ENCODE results near the gene ATG7.
"Not testable (repeated sequence)": the region's sequence is repeated elsewhere in the genome, so short reads cannot be mapped to it uniquely, and the experiment has no call there.

ATG7 gene

DNA sequence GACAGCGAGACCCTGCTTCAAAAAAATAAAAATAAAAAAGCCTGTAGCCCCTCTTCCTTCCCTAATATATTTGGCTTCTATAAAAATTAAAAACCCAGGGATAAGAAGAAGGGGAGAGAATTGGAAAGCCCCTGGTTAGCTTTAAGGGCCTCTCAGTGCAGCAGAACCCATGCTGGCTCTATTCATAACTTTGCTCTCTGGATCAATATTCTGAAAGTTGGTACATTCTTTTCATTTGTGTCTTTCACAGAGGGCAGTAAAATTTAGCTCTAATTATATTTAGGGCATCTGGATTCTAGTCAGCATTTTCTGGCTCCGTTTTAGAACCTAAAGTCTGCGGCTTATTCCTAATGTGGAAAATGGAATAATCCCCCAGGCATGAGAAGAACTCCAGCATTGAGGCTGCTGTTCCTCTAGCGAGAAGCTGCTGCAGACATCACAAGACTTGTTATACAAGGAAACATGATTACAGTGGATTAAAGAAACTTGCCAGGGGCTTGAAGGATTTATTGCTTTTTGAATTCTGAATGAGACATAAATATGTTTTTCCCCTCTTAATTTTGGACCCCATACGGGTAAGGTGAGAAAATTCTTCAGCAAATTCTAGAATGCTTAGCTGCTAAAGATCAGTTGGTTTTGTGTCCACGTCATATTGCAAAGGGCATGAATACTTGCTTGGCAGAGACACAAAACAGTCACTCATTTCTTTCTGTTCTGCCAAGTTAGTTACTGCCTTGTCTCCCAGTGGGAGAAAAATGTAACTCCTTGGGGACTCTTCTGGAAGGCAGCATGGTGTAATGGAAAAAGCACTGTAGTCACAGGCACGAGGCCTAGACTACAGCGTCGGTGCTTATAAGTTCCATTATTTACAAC, 193.8 kb downstream of the ATG7 start:
- Mint-ChIP-seq H3K4me1 (ENCODE audit: low read depth) (peaks cover 3% of the 10 kb centered on the region), H3K27me3 (ENCODE audit: low read depth) (no peaks in the 10 kb centered on the region), H3K4me3 (no peak overlapping the region), H3K36me3 (ENCODE audit: low read depth) (no peaks in the 10 kb centered on the region), H3K27ac (no peak overlapping the region), H3K9me3 (no peaks in the 10 kb centered on the region)

GRCh38 chr3:11467875-11468274, 195.7 kb downstream of the ATG7 start:
- H3K27ac Mint-ChIP-seq, result no peak overlapping the region
- H3K36me3 Mint-ChIP-seq (ENCODE audit: low read depth), result no peaks in the 10 kb centered on the region
- no peaks in the 10 kb centered on the region for H3K9me3 Mint-ChIP-seq

GRCh38 chr3:11470031-11470853, 198.0 kb downstream of the ATG7 start:
- Mint-ChIP-seq H3K4me3 (no peak overlapping the region), H3K27ac (no peak overlapping the region), H3K27me3 (ENCODE audit: low read depth) (no peaks in the 10 kb centered on the region), H3K4me1 (ENCODE audit: low read depth) (no peaks in the 10 kb centered on the region), H3K9me3 (no peaks in the 10 kb centered on the region), H3K36me3 (ENCODE audit: low read depth) (no peaks in the 10 kb centered on the region)

More at GRCh38 chr3:11467875-11468274, 195.7 kb downstream of the ATG7 start:
- peaks cover 3% of the 10 kb centered on the region for H3K4me1 Mint-ChIP-seq (ENCODE audit: low read depth)
- H3K27me3 Mint-ChIP-seq (ENCODE audit: low read depth), result no peaks in the 10 kb centered on the region
- H3K4me3 Mint-ChIP-seq, result no peak overlapping the region

- Mint-ChIP-seq H3K36me3 (ENCODE audit: low read depth) (no peaks in the 10 kb centered on the region), H3K27me3 (ENCODE audit: low read depth) (no peaks in the 10 kb centered on the region), H3K4me1 (ENCODE audit: low read depth) (no peaks in the 10 kb centered on the region), H3K27ac (no peak overlapping the region), H3K4me3 (no peak overlapping the region), H3K9me3 (no peaks in the 10 kb centered on the region)
Measured at GRCh38 chr3:11475324-11475723, 203.1 kb downstream of the ATG7 start.

GRCh38 chr3:11476735-11477144, 204.5 kb downstream of the ATG7 start:
- no peaks in the 10 kb centered on the region for H3K27me3 Mint-ChIP-seq (ENCODE audit: low read depth)
- H3K27ac Mint-ChIP-seq, result no peak overlapping the region
- no peaks in the 10 kb centered on the region for H3K36me3 Mint-ChIP-seq (ENCODE audit: low read depth)
- H3K4me3 Mint-ChIP-seq, result no peak overlapping the region
- H3K4me1 Mint-ChIP-seq (ENCODE audit: low read depth), result no peaks in the 10 kb centered on the region
- no peaks in the 10 kb centered on the region for H3K9me3 Mint-ChIP-seq

- no peak overlapping the region for H3K27ac Mint-ChIP-seq
- H3K27me3 Mint-ChIP-seq (ENCODE audit: low read depth), result no peaks in the 10 kb centered on the region
Measured at GRCh38 chr3:11477407-11477911, 205.3 kb downstream of the ATG7 start.

GRCh38 chr3:11478167-11478566, 206.0 kb downstream of the ATG7 start:
- Mint-ChIP-seq H3K27me3 (ENCODE audit: low read depth) (no peaks in the 10 kb centered on the region), H3K27ac (no peak overlapping the region), H3K4me3 (no peak overlapping the region), H3K4me1 (ENCODE audit: low read depth) (no peaks in the 10 kb centered on the region), H3K36me3 (ENCODE audit: low read depth) (no peaks in the 10 kb centered on the region), H3K9me3 (no peaks in the 10 kb centered on the region)

More at GRCh38 chr3:11477407-11477911, 205.3 kb downstream of the ATG7 start:
- Mint-ChIP-seq H3K36me3 (ENCODE audit: low read depth) (no peaks in the 10 kb centered on the region), H3K9me3 (no peaks in the 10 kb centered on the region), H3K4me1 (ENCODE audit: low read depth) (no peaks in the 10 kb centered on the region), H3K4me3 (no peak overlapping the region)

DNA sequence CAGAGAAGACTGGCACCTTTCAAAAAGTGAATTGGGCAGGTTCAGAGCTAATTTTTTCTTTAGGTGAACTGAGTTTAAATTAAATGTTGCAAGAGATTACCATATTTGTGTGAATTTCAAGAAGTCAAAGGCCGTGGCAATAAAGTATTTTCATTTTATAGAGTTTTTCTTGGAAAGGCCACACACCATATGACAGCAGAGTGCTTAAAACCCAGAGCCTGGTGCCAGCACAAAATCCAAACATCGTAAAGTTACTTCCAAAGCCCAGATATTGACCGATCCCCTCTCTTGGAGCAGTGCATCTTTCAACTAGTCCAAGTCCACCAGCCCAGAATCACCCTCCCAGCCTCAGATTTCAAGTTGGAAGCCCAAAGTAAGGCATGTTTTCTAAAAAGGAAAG, 207.0 kb downstream of the ATG7 start:
- H3K27ac Mint-ChIP-seq, result no peak overlapping the region
- peaks cover 3% of the 10 kb centered on the region for H3K36me3 Mint-ChIP-seq (ENCODE audit: low read depth)
- H3K4me3 Mint-ChIP-seq, result no peak overlapping the region
- H3K27me3 Mint-ChIP-seq (ENCODE audit: low read depth), result no peaks in the 10 kb centered on the region
- no peaks in the 10 kb centered on the region for H3K4me1 Mint-ChIP-seq (ENCODE audit: low read depth)
- H3K9me3 Mint-ChIP-seq, result no peaks in the 10 kb centered on the region

GRCh38 chr3:11480663-11481298, 208.6 kb downstream of the ATG7 start:
- H3K4me1 Mint-ChIP-seq (ENCODE audit: low read depth), result no peaks in the 10 kb centered on the region
- H3K9me3 Mint-ChIP-seq, result no peaks in the 10 kb centered on the region
- no peak overlapping the region for H3K27ac Mint-ChIP-seq
- peaks cover 3% of the 10 kb centered on the region for H3K36me3 Mint-ChIP-seq (ENCODE audit: low read depth)
- no peak overlapping the region for H3K4me3 Mint-ChIP-seq
- H3K27me3 Mint-ChIP-seq (ENCODE audit: low read depth), result no peaks in the 10 kb centered on the region

DNA sequence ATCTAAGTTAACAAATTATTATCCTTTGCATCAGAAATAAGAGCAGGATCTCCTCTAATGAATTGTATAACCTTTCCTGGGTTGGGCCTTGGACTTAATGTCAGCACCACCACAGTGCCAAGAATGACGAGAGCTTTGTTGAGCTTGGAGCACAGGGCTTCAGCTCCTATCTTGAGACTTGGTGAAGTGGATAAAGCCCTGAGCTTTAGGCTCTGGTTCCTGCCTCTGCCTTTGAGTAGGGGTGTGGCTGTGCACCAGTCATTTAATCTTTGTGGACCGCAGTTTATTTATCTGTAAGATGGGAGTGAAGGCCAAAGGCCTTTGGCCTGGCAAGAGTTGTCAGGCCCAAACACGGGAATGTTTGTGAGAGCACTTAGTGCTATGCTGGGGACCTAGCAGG, 209.4 kb downstream of the ATG7 start:
- H3K27me3 Mint-ChIP-seq (ENCODE audit: low read depth), result no peaks in the 10 kb centered on the region
- H3K4me1 Mint-ChIP-seq (ENCODE audit: low read depth), result no peaks in the 10 kb centered on the region
- peaks cover 3% of the 10 kb centered on the region for H3K36me3 Mint-ChIP-seq (ENCODE audit: low read depth)
- no peaks in the 10 kb centered on the region for H3K9me3 Mint-ChIP-seq
- no peak overlapping the region for H3K27ac Mint-ChIP-seq
- no peak overlapping the region for H3K4me3 Mint-ChIP-seq

- peaks cover 3% of the 10 kb centered on the region for H3K36me3 Mint-ChIP-seq (ENCODE audit: low read depth)
- H3K4me3 Mint-ChIP-seq, result no peak overlapping the region
- no peak overlapping the region for H3K27ac Mint-ChIP-seq
- no peaks in the 10 kb centered on the region for H3K9me3 Mint-ChIP-seq
- no peaks in the 10 kb centered on the region for H3K27me3 Mint-ChIP-seq (ENCODE audit: low read depth)
- no peaks in the 10 kb centered on the region for H3K4me1 Mint-ChIP-seq (ENCODE audit: low read depth)
Measured at GRCh38 chr3:11482021-11482420, 209.8 kb downstream of the ATG7 start.

- H3K4me3 Mint-ChIP-seq; H3K4me1 Mint-ChIP-seq (ENCODE audit: low read depth); H3K36me3 Mint-ChIP-seq (ENCODE audit: low read depth); H3K27ac Mint-ChIP-seq; H3K9me3 Mint-ChIP-seq; H3K27me3 Mint-ChIP-seq (ENCODE audit: low read depth): not testable (repeated sequence)
Measured at GRCh38 chr3:11488356-11488755, 216.2 kb downstream of the ATG7 start.

GRCh38 chr3:11494131-11494916, 222.1 kb downstream of the ATG7 start:
- Mint-ChIP-seq H3K36me3 (ENCODE audit: low read depth) (peaks cover 4% of the 10 kb centered on the region), H3K27ac (peak overlapping the region; percentile 37), H3K9me3 (peaks cover 12% of the 10 kb centered on the region), H3K4me1 (ENCODE audit: low read depth) (no peaks in the 10 kb centered on the region), H3K4me3 (no peak overlapping the region), H3K27me3 (ENCODE audit: low read depth) (no peaks in the 10 kb centered on the region)
